ENCODE measurements around the gene KIAA0319L. TPM values are rescaled to one million over a fixed set of nuclear protein-coding genes. Genes with fewer than 3 reads are reported as not detected.

KIAA0319L gene
- polyA plus RNA-seq, 1 donor from 2014 or later = 38.1 TPM

GRCh38 chr1:35564884-35565741 lies 7.9 kb upstream of the KIAA0319L start:
- no peak overlapping the region for H3K4me3 ChIP-seq (ENCODE audit: low read length)
- H3K36me3 ChIP-seq (ENCODE audit: insufficient read depth, low read length) = no peaks in the 10 kb centered on the region
- H3K9me3 ChIP-seq (ENCODE audit: low read length) = no peaks in the 10 kb centered on the region
- no peak overlapping the region for H2AFZ ChIP-seq (ENCODE audit: low read depth, low read length)
- no peak overlapping the region for H3K9ac ChIP-seq (ENCODE audit: low read length)
- H3K79me2 ChIP-seq (replicated peaks; ENCODE audit: insufficient read depth, low read length) = no peaks in the 10 kb centered on the region
- no peaks in the 10 kb centered on the region for H4K20me1 ChIP-seq (ENCODE audit: insufficient read depth)
- TF ChIP-seq MXI1 (conservative IDR thresholded peaks at IDR 0.05; ENCODE audit: poor library complexity, severe bottlenecking) (no peak), RAD21 (conservative IDR thresholded peaks at IDR 0.05) (no peak), POLR2AphosphoS5 (IDR thresholded peaks at IDR 0.05) (no peak), EZH2 (IDR thresholded peaks at IDR 0.05; ENCODE audit: borderline replicate concordance, insufficient read depth, low read length, poor library complexity, severe bottlenecking) (no peak), EP300 (conservative IDR thresholded peaks at IDR 0.05; ENCODE audit: poor library complexity, severe bottlenecking) (no peak), SMC3 (conservative IDR thresholded peaks at IDR 0.05; ENCODE audit: poor library complexity) (no peak), CTCF (IDR thresholded peaks at IDR 0.05; ENCODE audit: poor library complexity, severe bottlenecking) (no peak), REST (IDR thresholded peaks at IDR 0.05; ENCODE audit: borderline replicate concordance) (no peak), TAF1 (IDR thresholded peaks at IDR 0.05; ENCODE audit: low read depth) (no peak)
- no peaks in the 10 kb centered on the region for H3F3A ChIP-seq (ENCODE audit: insufficient read depth, low read length, poor library complexity, severe bottlenecking)
- no peak overlapping the region for H3K27ac ChIP-seq (ENCODE audit: low read length)
- H3K27me3 ChIP-seq (ENCODE audit: insufficient read depth, low read depth, low read length) = peaks cover 5% of the 10 kb centered on the region
- no peaks in the 10 kb centered on the region for H3K9me2 ChIP-seq (ENCODE audit: insufficient read depth, low read length)
- H3K4me2 ChIP-seq (ENCODE audit: low read length) = no peak overlapping the region

- Histone ChIP-seq H2AFZ (ENCODE audit: low read depth, low read length) (no peak overlapping the region), H3K4me2 (ENCODE audit: low read length) (no peak overlapping the region), H3K79me2 (replicated peaks; ENCODE audit: insufficient read depth, low read length) (no peaks in the 10 kb centered on the region), H3F3A (ENCODE audit: insufficient read depth, low read length, poor library complexity, severe bottlenecking) (peaks cover 1% of the 10 kb centered on the region), H3K36me3 (ENCODE audit: insufficient read depth, low read length) (no peaks in the 10 kb centered on the region), H3K27ac (ENCODE audit: low read length) (no peak overlapping the region), H3K9ac (ENCODE audit: low read length) (no peak overlapping the region), H4K20me1 (ENCODE audit: insufficient read depth) (no peaks in the 10 kb centered on the region), H3K9me3 (ENCODE audit: low read length) (no peaks in the 10 kb centered on the region), H3K27me3 (ENCODE audit: insufficient read depth, low read depth, low read length) (no peaks in the 10 kb centered on the region), H3K9me2 (ENCODE audit: insufficient read depth, low read length) (no peaks in the 10 kb centered on the region), H3K4me3 (ENCODE audit: low read length) (no peak overlapping the region)
- TF ChIP-seq CTCF (IDR thresholded peaks at IDR 0.05; ENCODE audit: poor library complexity, severe bottlenecking) = peak; percentile 78
- no peak for TF ChIP-seq MXI1 (conservative IDR thresholded peaks at IDR 0.05; ENCODE audit: poor library complexity, severe bottlenecking)
- peak; percentile 73 for TF ChIP-seq SMC3 (conservative IDR thresholded peaks at IDR 0.05; ENCODE audit: poor library complexity)
- peak; percentile 65 for TF ChIP-seq RAD21 (conservative IDR thresholded peaks at IDR 0.05)
Observed at GRCh38 chr1:35564037-35564883, 7.1 kb upstream of the KIAA0319L start.
